Psoas muscle (tissue), 8 donors: ENCODE data around the gene OSBP2. TPM values are rescaled to one million over a fixed set of nuclear protein-coding genes. Genes with fewer than 3 reads are reported as not detected.

Experiments used
- ATAC-seq, 4 donors: fragments of 200-7000 bp; cut with Tn5 transposase; one replicate each; pipeline ENCODE4 v1.9.1; 2020; ENCODE audit warnings: moderate library complexity in 3 of 4, mild to moderate bottlenecking in 2 of 4
- DNase-seq, 2 donors: peaks; one replicate each; pipeline ENCODE4 v3.0.0-alpha.2; 2020
- H3K27ac ChIP-seq: fragments of 200-600 bp; one replicate; pipeline ENCODE4 v1.8.0; 2022
- H3K27me3 ChIP-seq, 3 donors: fragments of 200-600 bp in 1 of 3; one replicate each; pipeline versions ENCODE4 v1.6.1 to v1.8.0; 2013 to 2022; ENCODE audit warnings: low read length in 2 of 3, mild to moderate bottlenecking in 2 of 3, moderate library complexity in 1 of 3; ENCODE audit not compliant: insufficient read depth in 3 of 3
- H3K36me3 ChIP-seq, 2 donors: fragments of 200-600 bp in 1 of 2; one replicate each; pipeline versions ENCODE4 v1.6.1 to v1.8.0; 2013 to 2022; ENCODE audit warnings: low read depth in 1 of 2, mild to moderate bottlenecking in 1 of 2, moderate library complexity in 1 of 2; ENCODE audit not compliant: insufficient read depth in 1 of 2
- H3K4me1 ChIP-seq: fragments of 200-600 bp; one replicate; pipeline ENCODE4 v1.8.0; 2022
- H3K4me3 ChIP-seq: fragments of 200-600 bp; one replicate; pipeline ENCODE4 v1.8.0; 2022; ENCODE audit warnings: mild to moderate bottlenecking
- H3K9me3 ChIP-seq: fragments of 200-600 bp; one replicate; pipeline ENCODE4 v1.8.0; 2022
- WGBS, 3 donors: extraction: QIAGEN DNeasy Blood & Tissue Kit; methylation state at CpG; one replicate each; pipeline versions ENCODE4 v1.1.6 to v1.1.7; 2013; 5-methylcytosine and 5-hydroxymethylcytosine counted together
- intact Hi-C, 2 donors: fragments of 100-400 bp; cut with DNase I; formaldehyde crosslinking; loops; one replicate each; pipeline versions ENCODE4 v1.11.0 to v1.14.2; 2022
- polyA plus RNA-seq, 3 donors: library from polyadenylated mRNA; stranded (reverse); fragments of 200-250 nt; gene quantifications; one replicate each; pipeline ENCODE4 v1.2.3, GENCODE V29; 2013
- total RNA-seq, 4 donors: library from RNA; stranded (reverse); fragmentation: NEBNext Ultra II Directional in 2 of 4; extraction: Animal tissue kit (Norgen Biotek cat#: 25700) in 2 of 4; gene quantifications; one replicate each; pipeline versions ENCODE4 v1.2.1 to v1.2.4, GENCODE V29; 2021 to 2023
- TF ChIP-seq, protein P1 (sequence below): fragments of 200-600 bp; IDR thresholded peaks from one replicate; pipeline ENCODE4 v1.8.0; 2022; ENCODE audit warnings: antibody characterized with exemption
- donor health status: healthy with polysubstance abuse.
- donor health status: DM: no; HTN: no; CAD: no; lungs with moderate emphysema.
- donor health status: Bipolar disorder and iron deficiency.
- donor health status: healthy.
- donor health status: DM: yes; HTN: yes; CAD: no.
- donor health status: DM: no; HTN: no; CAD: no.
- donor health status: DM: no; HTN: no; CAD: no.
- donor health status: DM: yes; HTN: yes; CAD: no.

The OSBP2 gene
- total and polyA plus RNA-seq, 7 donors = 0.27 to 8.2 (median 2.5) TPM

DNA sequence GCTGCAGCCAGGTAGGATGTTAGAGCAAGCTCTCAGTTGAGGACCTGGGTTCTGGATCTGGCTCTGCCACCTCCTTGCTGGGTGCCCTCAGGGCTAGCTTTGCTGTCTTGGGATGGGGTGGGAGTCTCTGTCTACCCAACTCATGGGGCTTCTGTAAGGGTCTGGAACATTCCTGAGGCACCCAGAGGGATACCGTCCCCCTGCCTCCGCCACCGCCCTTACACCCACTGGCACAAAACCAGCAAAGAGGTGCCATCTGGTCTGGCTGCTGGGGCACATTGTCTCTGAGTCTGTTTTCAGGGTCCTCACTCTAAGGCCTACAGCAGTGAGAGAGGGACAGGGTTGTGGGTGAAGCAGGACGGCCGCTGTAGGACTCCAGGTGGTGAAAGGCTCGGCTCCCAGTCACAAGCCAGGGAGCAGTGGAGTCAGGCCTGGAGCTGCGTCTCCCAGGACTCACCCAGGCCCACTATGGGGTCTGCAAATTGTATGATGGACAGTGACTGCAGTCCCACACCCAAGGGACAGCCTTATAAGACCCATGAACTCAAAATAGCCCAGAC lies 189.0 kb downstream of the OSBP2 start:
- H3K9me3 ChIP-seq = no peaks in the 10 kb centered on the region
- DNase-seq (no peak), ATAC-seq (no peak)
- peaks cover 0 to 7% of the 10 kb centered on the region in 2 donors for H3K36me3 ChIP-seq
- TF ChIP-seq, protein P1, sequence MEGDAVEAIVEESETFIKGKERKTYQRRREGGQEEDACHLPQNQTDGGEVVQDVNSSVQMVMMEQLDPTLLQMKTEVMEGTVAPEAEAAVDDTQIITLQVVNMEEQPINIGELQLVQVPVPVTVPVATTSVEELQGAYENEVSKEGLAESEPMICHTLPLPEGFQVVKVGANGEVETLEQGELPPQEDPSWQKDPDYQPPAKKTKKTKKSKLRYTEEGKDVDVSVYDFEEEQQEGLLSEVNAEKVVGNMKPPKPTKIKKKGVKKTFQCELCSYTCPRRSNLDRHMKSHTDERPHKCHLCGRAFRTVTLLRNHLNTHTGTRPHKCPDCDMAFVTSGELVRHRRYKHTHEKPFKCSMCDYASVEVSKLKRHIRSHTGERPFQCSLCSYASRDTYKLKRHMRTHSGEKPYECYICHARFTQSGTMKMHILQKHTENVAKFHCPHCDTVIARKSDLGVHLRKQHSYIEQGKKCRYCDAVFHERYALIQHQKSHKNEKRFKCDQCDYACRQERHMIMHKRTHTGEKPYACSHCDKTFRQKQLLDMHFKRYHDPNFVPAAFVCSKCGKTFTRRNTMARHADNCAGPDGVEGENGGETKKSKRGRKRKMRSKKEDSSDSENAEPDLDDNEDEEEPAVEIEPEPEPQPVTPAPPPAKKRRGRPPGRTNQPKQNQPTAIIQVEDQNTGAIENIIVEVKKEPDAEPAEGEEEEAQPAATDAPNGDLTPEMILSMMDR = no peak
- H3K4me1 ChIP-seq = no peaks in the 10 kb centered on the region
- 95% methylated on average over 7 of the region's 7 CpGs for WGBS, 3 donors
- H3K27me3 ChIP-seq = no peaks in the 10 kb centered on the region
- no peak overlapping the region for H3K4me3 ChIP-seq
- no peak overlapping the region for H3K27ac ChIP-seq
- intact Hi-C loops = loop anchor here in 1 of 2 donors (1.0 kb wide), 1 partner anchor 19 kb away; no protein-coding TSS in a partner anchor

DNA sequence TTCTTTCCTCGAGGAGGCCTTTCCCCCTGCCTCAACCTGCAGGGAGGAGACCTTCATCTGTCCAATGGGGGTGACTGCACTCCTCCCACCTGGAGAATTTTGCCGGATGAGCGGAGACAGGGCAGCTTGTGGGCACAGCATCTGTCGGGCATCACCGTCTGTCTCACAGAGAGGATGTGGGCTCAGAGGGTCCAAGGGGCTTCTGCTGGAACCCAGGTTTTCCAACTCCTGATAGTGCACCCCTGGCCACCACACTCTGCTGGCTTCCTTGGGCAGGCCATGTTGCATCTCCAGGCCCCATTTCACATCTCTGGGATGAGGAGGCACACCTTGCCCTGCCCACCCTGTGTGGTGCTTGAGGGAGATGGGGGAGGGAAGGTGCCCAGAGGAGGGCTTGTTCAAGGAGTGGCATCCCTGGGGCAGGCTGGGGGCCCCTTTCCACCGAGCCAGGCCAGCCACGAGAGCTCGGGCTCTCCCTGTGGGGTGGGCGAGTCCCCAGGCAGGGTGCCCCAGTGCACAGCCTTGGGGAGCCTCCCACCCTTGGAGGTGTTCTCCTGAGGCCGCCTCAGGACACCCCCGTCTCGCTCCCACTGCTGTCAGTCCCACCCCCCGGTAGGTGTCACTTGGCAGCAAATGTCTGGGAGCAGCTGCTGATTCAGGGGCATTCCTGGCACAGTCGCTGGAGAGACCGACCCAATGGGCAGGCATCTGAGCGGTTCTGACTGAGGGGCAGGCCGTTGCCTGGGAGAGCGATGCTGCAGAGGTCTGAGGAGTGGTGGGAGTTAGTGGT lies 189.7 kb downstream of the OSBP2 start:
- Histone ChIP-seq H3K27ac (no peak overlapping the region), H3K9me3 (no peaks in the 10 kb centered on the region), H3K27me3 (no peaks in the 10 kb centered on the region), H3K4me3 (no peak overlapping the region), H3K4me1 (no peaks in the 10 kb centered on the region), H3K36me3 (peaks cover 0 to 11% of the 10 kb centered on the region in 2 donors)
- WGBS, 3 donors = 67 to 81% (median 71%) methylated on average over 17 to 18 of the region's 18 CpGs
- TF ChIP-seq, protein P1 = no peak
- ATAC-seq (no peak), DNase-seq (peak in 1 of 2 donors; percentile 12)
- intact Hi-C loops = no loop called here

DNA sequence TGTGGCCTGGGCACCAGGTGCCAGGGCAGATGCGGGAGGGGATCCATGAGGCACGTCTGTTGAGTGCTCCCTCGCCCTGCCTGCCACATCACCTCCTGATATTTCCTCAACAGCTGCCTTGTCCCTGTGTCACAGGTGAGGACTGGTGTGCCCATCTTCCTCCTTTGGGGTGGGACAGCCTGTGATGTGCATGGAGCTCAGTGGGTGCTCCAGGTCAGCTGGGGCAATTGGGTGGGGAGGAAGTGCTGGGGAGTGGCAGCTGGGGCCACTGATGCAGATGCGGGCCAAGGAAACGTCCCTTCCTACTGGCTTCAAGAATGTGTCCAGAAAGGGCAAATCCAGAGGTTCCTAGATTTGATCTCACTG lies 190.3 kb downstream of the OSBP2 start:
- H3K4me1 ChIP-seq = no peaks in the 10 kb centered on the region
- intact Hi-C loops = no loop called here
- no peak overlapping the region for H3K27ac ChIP-seq
- TF ChIP-seq, protein P1 = no peak
- H3K27me3 ChIP-seq = no peaks in the 10 kb centered on the region
- H3K4me3 ChIP-seq = no peak overlapping the region
- WGBS, 3 donors = 69 to 77% (median 76%) methylated on average over 4 to 5 of the region's 5 CpGs
- ATAC-seq (no peak), DNase-seq (no peak)
- no peaks in the 10 kb centered on the region for H3K9me3 ChIP-seq
- H3K36me3 ChIP-seq = peaks cover 0 to 17% of the 10 kb centered on the region in 2 donors

- Histone ChIP-seq H3K27me3 (no peaks in the 10 kb centered on the region), H3K4me3 (no peak overlapping the region), H3K9me3 (no peaks in the 10 kb centered on the region), H3K27ac (no peak overlapping the region), H3K4me1 (no peaks in the 10 kb centered on the region), H3K36me3 (peaks cover 0 to 17% of the 10 kb centered on the region in 2 donors)
- 88 to 92% (median 90%) methylated on average over 9 of the region's 9 CpGs for WGBS, 3 donors
- intact Hi-C loops = no loop called here
- DNase-seq (no peak), ATAC-seq (no peak)
- TF ChIP-seq, protein P1 = no peak
Observed at GRCh38 chr22:30885591-30885990, 190.9 kb downstream of the OSBP2 start.
